ENCODE measurements around the gene VPS26B. TPM values are rescaled to one million over a fixed set of nuclear protein-coding genes. Genes with fewer than 3 reads are reported as not detected.
A peak's percentile ranks its signal among the peaks of the same experiment; 100 is the strongest.

Gene VPS26B
- total RNA-seq, 1 experiment from 2014 or later, result 69.4 TPM

GRCh38 chr11:134253188-134253993, 28.9 kb downstream of the VPS26B start, which contains the start of the genes ACAD8 and THYN1:
ACAD8 (plus strand) TSS chr11:134253568; CDS start chr11:134253601, 33 bp downstream.
THYN1 (minus strand) TSS chr11:134253352; CDS start chr11:134252882, 470 bp downstream.
- no TSS peak for BruUV-seq (replicated peaks)
- H3K27ac ChIP-seq (ENCODE audit: low read length), result peak within 1 kb of the TSS; percentile 96
- CTCF ChIA-PET, result interaction anchor here (1.2 kb wide), 1 partner anchor 8 kb away, joined by 4 read pairs; no protein-coding TSS in a partner anchor

More at GRCh38 chr11:134253188-134253993, 28.9 kb downstream of the VPS26B start, which contains the start of the genes ACAD8 and THYN1:
- peaks cover 17% of the 10 kb centered on the region for H3K4me1 ChIP-seq (ENCODE audit: control insufficient read depth, insufficient read depth, low read length)
- ATAC-seq (peak; percentile 100), DNase-seq (ENCODE audit: low read depth, low spot score) (peak; percentile 85)
- in situ Hi-C loops (cut with HindIII; ENCODE audit: low pct_unique_long_range_greater_than_20kb, low sequenced_read_pairs) (no loop called here), intact Hi-C loops (cut with micrococcal nuclease; ENCODE audit: unreplicated experiment) (loop anchor here (2.0 kb wide), 1 partner anchor 29 kb away; the partner anchor contains the start of gene VPS26B)
- H3K36me3 ChIP-seq (ENCODE audit: control insufficient read depth, insufficient read depth, low read length), result no peaks in the 10 kb centered on the region
- TF ChIP-seq POLR2AphosphoS5 (IDR thresholded peaks at IDR 0.05; ENCODE audit: low read depth, low read length), result peak; percentile 60; the same call in 1 of the 2 replicates
- TF ChIP-seq TCF7L2 (IDR thresholded peaks at IDR 0.05; ENCODE audit: low read depth, low read length), result peak; percentile 18; the same call in 1 of the 2 replicates
- TF ChIP-seq REST (IDR thresholded peaks at IDR 0.05; ENCODE audit: insufficient read depth in 1 of 2, low read depth in 2 of 2, low read length in 1 of 2), result no peak
- no peak for TF ChIP-seq CTCF (IDR thresholded peaks at IDR 0.05)
- 0 out of 2 replicates have a peak, but pooled peaks have one; percentile 49 for TF ChIP-seq SIN3A (IDR thresholded peaks at IDR 0.05; ENCODE audit: borderline replicate concordance, insufficient read depth, low read depth, low read length)
- no peaks in the 10 kb centered on the region for H3K9me3 ChIP-seq (ENCODE audit: control insufficient read depth, insufficient read depth, low read depth, low read length)
- peak within 1 kb of the TSS; percentile 99 for H3K4me3 ChIP-seq (ENCODE audit: low read depth in 2 of 2, low read length in 2 of 2)
- H3K27me3 ChIP-seq (ENCODE audit: control insufficient read depth, insufficient read depth, low read length), result no peaks in the 10 kb centered on the region
- POLR2A ChIA-PET, result interaction anchor here (0.8 kb wide), 1 partner anchor 30 kb away, joined by 3 read pairs; the partner anchor contains the start of gene NCAPD3

Data from Panc1 (cell line).